Neural cell (in vitro differentiated cells): ENCODE measurements around the gene MYCBP. TPM values are rescaled to one million over a fixed set of nuclear protein-coding genes. Genes with fewer than 3 reads are reported as not detected.

Source experiments
- H2AFZ ChIP-seq: fragments of 200-600, 300-800 bp; sonication (generic), shearing (Covaris generic); 2 replicates; pipeline ENCODE4 v1.6.0; 2014; ENCODE audit warnings: low read depth, mild to moderate bottlenecking, antibody characterized with exemption, low read length, moderate library complexity
- H3F3A ChIP-seq: fragments of 200-600 bp; shearing (Covaris generic); 2 replicates; pipeline ENCODE4 v1.6.1; 2016; ENCODE audit warnings: mild to moderate bottlenecking, moderate library complexity, mixed read lengths, antibody characterized with exemption, low read length; ENCODE audit not compliant: insufficient read depth, poor library complexity, severe bottlenecking
- H3K27ac ChIP-seq: fragments of 200-600, 300-800 bp; sonication (generic), shearing (Covaris generic); 2 replicates; pipeline ENCODE4 v1.5.1; 2014; ENCODE audit warnings: mild to moderate bottlenecking, low read length, moderate library complexity
- H3K27me3 ChIP-seq: fragments of 300-800, 200-600 bp; sonication (generic), shearing (Covaris generic); 2 replicates; pipeline ENCODE4 v1.6.0; 2014; ENCODE audit warnings: mild to moderate bottlenecking, low read depth, low read length, moderate library complexity; ENCODE audit not compliant: insufficient read depth
- H3K36me3 ChIP-seq: fragments of 300-800, 200-600 bp; sonication (generic), shearing (Covaris generic); 2 replicates; pipeline ENCODE4 v1.5.1; 2014; ENCODE audit warnings: mild to moderate bottlenecking, antibody characterized with exemption, low read length, moderate library complexity; ENCODE audit not compliant: insufficient read depth
- H3K4me2 ChIP-seq: fragments of 300-800, 200-600 bp; sonication (generic), shearing (Covaris generic); 2 replicates; pipeline ENCODE4 v1.6.0; 2014; ENCODE audit warnings: mild to moderate bottlenecking, low read length
- H3K4me3 ChIP-seq: fragments of 300-800, 200-600 bp; sonication (generic), shearing (Covaris generic); 2 replicates; pipeline ENCODE4 v1.5.1; 2014; ENCODE audit warnings: mild to moderate bottlenecking, low read length, moderate library complexity
- H3K79me2 ChIP-seq: fragments of 200-600 bp; shearing (Covaris generic); replicated peaks from 2 replicates; pipeline ENCODE4 v1.6.0; 2014; ENCODE audit warnings: mild to moderate bottlenecking, low read length, moderate library complexity; ENCODE audit not compliant: insufficient read depth
- H3K9ac ChIP-seq: fragments of 300-800, 200-600 bp; sonication (generic), shearing (Covaris generic); 2 replicates; pipeline ENCODE4 v1.6.1; 2016; ENCODE audit warnings: mild to moderate bottlenecking, low read length, mixed read lengths
- H3K9me2 ChIP-seq: fragments of 200-600 bp; shearing (Covaris generic); 2 replicates; pipeline ENCODE4 v1.6.1; 2016; ENCODE audit warnings: mild to moderate bottlenecking, low read length, mixed read lengths; ENCODE audit not compliant: insufficient read depth
- H3K9me3 ChIP-seq: fragments of 200-600, 300-800 bp; sonication (generic), shearing (Covaris generic); 2 replicates; pipeline ENCODE4 v1.6.1; 2016; ENCODE audit warnings: mild to moderate bottlenecking, mixed run types, low read length, moderate library complexity, mixed read lengths
- H4K20me1 ChIP-seq: fragments of 200-600 bp; shearing (Covaris generic); 2 replicates; pipeline ENCODE4 v1.6.1; 2016; ENCODE audit warnings: mild to moderate bottlenecking, mixed run types; ENCODE audit not compliant: insufficient read depth
- CTCF ChIP-seq: fragments of 450-650 bp; IDR thresholded peaks from 2 replicates; pipeline ENCODE4 v1.5.1; 2014; ENCODE audit warnings: antibody characterized with exemption, mild to moderate bottlenecking, moderate library complexity; ENCODE audit not compliant: poor library complexity, severe bottlenecking
- EP300 ChIP-seq: fragments of 450-650 bp; conservative IDR thresholded peaks from 2 replicates; pipeline ENCODE4 v1.6.1; 2014; ENCODE audit warnings: antibody characterized with exemption, mild to moderate bottlenecking, moderate library complexity; ENCODE audit not compliant: poor library complexity, severe bottlenecking
- EZH2 ChIP-seq: fragments of 200-600, 300-800 bp; shearing (Covaris generic), sonication (generic); IDR thresholded peaks from 2 replicates; pipeline ENCODE4 v1.6.1; 2014; ENCODE audit warnings: antibody characterized with exemption, low read length, borderline replicate concordance, mild to moderate bottlenecking; ENCODE audit not compliant: insufficient read depth, poor library complexity, severe bottlenecking
- MXI1 ChIP-seq: fragments of 450-650 bp; conservative IDR thresholded peaks from 2 replicates; pipeline ENCODE4 v1.6.1; 2014; ENCODE audit warnings: antibody characterized with exemption, mild to moderate bottlenecking; ENCODE audit not compliant: poor library complexity, severe bottlenecking
- POLR2AphosphoS5 ChIP-seq: IDR thresholded peaks from 2 replicates; pipeline ENCODE4 v1.6.1; 2012
- RAD21 ChIP-seq: fragments of 450-650 bp; conservative IDR thresholded peaks from 2 replicates; pipeline ENCODE4 v1.6.1; 2014; ENCODE audit warnings: antibody characterized with exemption, mild to moderate bottlenecking, moderate library complexity
- REST ChIP-seq: IDR thresholded peaks from 2 replicates; pipeline ENCODE4 v1.6.1; 2012; ENCODE audit warnings: borderline replicate concordance
- SMC3 ChIP-seq: fragments of 450-650 bp; conservative IDR thresholded peaks from 2 replicates; pipeline ENCODE4 v1.6.1; 2014; ENCODE audit warnings: antibody characterized with exemption, mild to moderate bottlenecking, moderate library complexity; ENCODE audit not compliant: poor library complexity
- TAF1 ChIP-seq: IDR thresholded peaks from 2 replicates; pipeline ENCODE4 v1.6.1; 2012; ENCODE audit warnings: low read depth
- polyA plus RNA-seq: library from polyadenylated mRNA; depleted of rRNA; stranded (reverse); fragments of >200 nt; gene quantifications from 2 replicates; pipeline ENCODE4 v1.2.3, GENCODE V29; 2014

MYCBP gene
- polyA plus RNA-seq, 1 donor from 2014 or later, result 3.0 TPM

- Histone ChIP-seq H3K9me3 (no peaks in the 10 kb centered on the region), H4K20me1 (no peaks in the 10 kb centered on the region), H3K4me2 (peak overlapping the region; percentile 13), H3K36me3 (no peaks in the 10 kb centered on the region), H3K27me3 (no peaks in the 10 kb centered on the region), H3K9ac (no peak overlapping the region), H3K9me2 (no peaks in the 10 kb centered on the region), H3K79me2 (no peaks in the 10 kb centered on the region), H3K27ac (no peak overlapping the region), H3K4me3 (peak overlapping the region; percentile 24), H2AFZ (no peak overlapping the region), H3F3A (no peaks in the 10 kb centered on the region)
- TF ChIP-seq SMC3 (no peak), RAD21 (no peak), EP300 (no peak), REST (no peak), TAF1 (no peak), EZH2 (no peak), CTCF (no peak), MXI1 (no peak), POLR2AphosphoS5 (no peak)
Measured at GRCh38 chr1:38826886-38827285, 46.3 kb downstream of the MYCBP start.

- Histone ChIP-seq H3K36me3 (no peaks in the 10 kb centered on the region), H4K20me1 (no peaks in the 10 kb centered on the region)
Measured at GRCh38 chr1:38826262-38826661, 46.9 kb downstream of the MYCBP start.

GRCh38 chr1:38820860-38821259 lies 52.3 kb downstream of the MYCBP start:
- no peak for TF ChIP-seq EZH2
- TF ChIP-seq SMC3, result no peak
- TF ChIP-seq REST, result no peak
- TF ChIP-seq POLR2AphosphoS5, result no peak
- TF ChIP-seq MXI1, result no peak
- no peak for TF ChIP-seq RAD21
- no peak for TF ChIP-seq TAF1
- no peak for TF ChIP-seq EP300
- TF ChIP-seq CTCF, result no peak
- Histone ChIP-seq H3K36me3 (no peaks in the 10 kb centered on the region), H3K27ac (no peak overlapping the region)

More at GRCh38 chr1:38826262-38826661, 46.9 kb downstream of the MYCBP start:
- Histone ChIP-seq H3K79me2 (no peaks in the 10 kb centered on the region), H2AFZ (no peak overlapping the region), H3K4me3 (peak overlapping the region; percentile 24), H3K9me2 (no peaks in the 10 kb centered on the region), H3K27ac (no peak overlapping the region), H3K9me3 (no peaks in the 10 kb centered on the region), H3K4me2 (peak overlapping the region; percentile 13), H3K27me3 (no peaks in the 10 kb centered on the region), H3K9ac (no peak overlapping the region), H3F3A (no peaks in the 10 kb centered on the region)
- TF ChIP-seq MXI1, result no peak
- TF ChIP-seq POLR2AphosphoS5, result peak; percentile 31

More at GRCh38 chr1:38820860-38821259, 52.3 kb downstream of the MYCBP start:
- H4K20me1 ChIP-seq, result no peaks in the 10 kb centered on the region
- H3K9ac ChIP-seq, result no peak overlapping the region
- H3K79me2 ChIP-seq, result no peaks in the 10 kb centered on the region
- no peaks in the 10 kb centered on the region for H3K9me3 ChIP-seq
- no peak overlapping the region for H3K4me2 ChIP-seq
- H3F3A ChIP-seq, result no peaks in the 10 kb centered on the region
- H3K9me2 ChIP-seq, result no peaks in the 10 kb centered on the region
- H3K4me3 ChIP-seq, result no peak overlapping the region
- no peak overlapping the region for H2AFZ ChIP-seq
- peaks cover 15% of the 10 kb centered on the region for H3K27me3 ChIP-seq
